SK-N-SH treated with all-trans-retinoic acid at 6 μM for 48 hours (cell line): ENCODE results near the gene SH3PXD2B.

Source experiments
- ZFP3 ChIP-seq: fragments of 250-450 bp; sonication (Bioruptor Pico); IDR thresholded peaks from 2 replicates; pipeline ENCODE4 v1.5.0; 2020; ENCODE audit warnings: mild to moderate bottlenecking, moderate library complexity
- ZNF70 ChIP-seq: fragments of 450-650 bp; formaldehyde crosslinking; IDR thresholded peaks from 2 replicates; pipeline ENCODE4 v1.5.0; 2020; ENCODE audit warnings: mild to moderate bottlenecking, moderate library complexity
- TF ChIP-seq, protein P1 (sequence below): fragments of 250-450 bp; sonication (Bioruptor Pico); IDR thresholded peaks from 2 replicates; pipeline ENCODE4 v1.5.1; 2021; ENCODE audit warnings: mild to moderate bottlenecking, moderate library complexity

GRCh38 chr5:172395483-172395882, 58.8 kb downstream of the SH3PXD2B start:
- no peak for TF ChIP-seq ZFP3
- TF ChIP-seq, protein P1, sequence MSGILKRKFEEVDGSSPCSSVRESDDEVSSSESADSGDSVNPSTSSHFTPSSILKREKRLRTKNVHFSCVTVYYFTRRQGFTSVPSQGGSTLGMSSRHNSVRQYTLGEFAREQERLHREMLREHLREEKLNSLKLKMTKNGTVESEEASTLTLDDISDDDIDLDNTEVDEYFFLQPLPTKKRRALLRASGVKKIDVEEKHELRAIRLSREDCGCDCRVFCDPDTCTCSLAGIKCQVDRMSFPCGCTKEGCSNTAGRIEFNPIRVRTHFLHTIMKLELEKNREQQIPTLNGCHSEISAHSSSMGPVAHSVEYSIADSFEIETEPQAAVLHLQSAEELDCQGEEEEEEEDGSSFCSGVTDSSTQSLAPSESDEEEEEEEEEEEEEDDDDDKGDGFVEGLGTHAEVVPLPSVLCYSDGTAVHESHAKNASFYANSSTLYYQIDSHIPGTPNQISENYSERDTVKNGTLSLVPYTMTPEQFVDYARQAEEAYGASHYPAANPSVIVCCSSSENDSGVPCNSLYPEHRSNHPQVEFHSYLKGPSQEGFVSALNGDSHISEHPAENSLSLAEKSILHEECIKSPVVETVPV (CRISPR knock-in tag) = no peak
- no peak for TF ChIP-seq ZNF70 (CRISPR knock-in tag)
